A673 (cell line): ENCODE data around the gene CFAP20DC. TPM values are rescaled to one million over a fixed set of nuclear protein-coding genes. Genes with fewer than 3 reads are reported as not detected.

Experiments used
- BruUV-seq: library from RNA; stranded (reverse); fragments of 400-500 nt; replicated peaks from 2 replicates; lab custom pipeline; 2021; lab: Mats Ljungman, UMichigan
- CTCF ChIA-PET: fragments of 300-600 bp; sonication (Branson Sonifier 250); formaldehyde crosslinking; loops from one replicate; lab custom pipeline; 2022; ENCODE audit warnings: antibody characterized with exemption; lab: Charles Lee
- POLR2A ChIA-PET: fragments of 300-600 bp; sonication (Branson Sonifier 250); formaldehyde crosslinking; loops from one replicate; lab custom pipeline; 2022; ENCODE audit warnings: antibody characterized with exemption; ENCODE audit not compliant: low non-redundant PET; lab: Charles Lee
- DNase-seq: peaks from one replicate; pipeline ENCODE4 v3.0.0-alpha.2; 2015; ENCODE audit warnings: low spot score
- H3K27ac ChIP-seq: fragments of 200-600 bp; sonication (generic); 2 replicates; pipeline ENCODE4 v1.5.1; 2016; ENCODE audit warnings: mixed run types, low read depth, mild to moderate bottlenecking, mixed read lengths, antibody characterized with exemption, low read length; ENCODE audit not compliant: poor library complexity, severe bottlenecking
- H3K27me3 ChIP-seq: fragments of 200-600 bp; sonication (generic); replicated peaks from 2 replicates; pipeline ENCODE4 v1.6.1; 2017; ENCODE audit warnings: mixed run types, low read depth, mild to moderate bottlenecking, mixed read lengths, antibody characterized with exemption, low read length; ENCODE audit not compliant: insufficient read depth, poor library complexity
- H3K36me3 ChIP-seq: fragments of 200-600 bp; sonication (generic); 2 replicates; pipeline ENCODE4 v1.6.1; 2016; ENCODE audit warnings: mixed run types, mild to moderate bottlenecking, mixed read lengths, antibody characterized with exemption, low read length; ENCODE audit not compliant: insufficient read depth, poor library complexity, severe bottlenecking
- H3K4me1 ChIP-seq: fragments of 200-600 bp; sonication (generic); 2 replicates; pipeline ENCODE4 v1.6.1; 2017; ENCODE audit warnings: mixed run types, mild to moderate bottlenecking, mixed read lengths, antibody characterized with exemption, low read length; ENCODE audit not compliant: insufficient read depth, poor library complexity, severe bottlenecking
- H3K4me3 ChIP-seq: fragments of 200-600 bp; sonication (generic); 2 replicates; pipeline ENCODE4 v1.5.1; 2016; ENCODE audit warnings: low read depth, mixed run types, mild to moderate bottlenecking, mixed read lengths, low read length; ENCODE audit not compliant: poor library complexity, severe bottlenecking
- H3K9me3 ChIP-seq: fragments of 200-600 bp; sonication (generic); 2 replicates; pipeline ENCODE4 v1.6.1; 2016; ENCODE audit warnings: mixed run types, low read depth, mild to moderate bottlenecking, mixed read lengths, antibody characterized with exemption, low read length; ENCODE audit not compliant: poor library complexity, severe bottlenecking
- EZH2 ChIP-seq: fragments of 200-600 bp; sonication (generic); IDR thresholded peaks from 2 replicates; pipeline ENCODE4 v1.6.1; 2017; ENCODE audit warnings: borderline replicate concordance, low read depth, mild to moderate bottlenecking, mixed read lengths, antibody characterized with exemption, low read length; ENCODE audit not compliant: poor library complexity, severe bottlenecking
- intact Hi-C: fragments of 100-400 bp; cut with micrococcal nuclease; formaldehyde crosslinking; loops from one replicate; pipeline ENCODE4 v1.10.0; 2022; ENCODE audit not compliant: unreplicated experiment
- total RNA-seq: library from RNA; stranded (reverse); gene quantifications from 2 replicates; pipeline ENCODE4 v1.2.3, GENCODE V29; 2021
- TF ChIP-seq, protein P1 (sequence below): fragments of 300-800, 200-600 bp; sonication (generic); conservative IDR thresholded peaks from 2 replicates; pipeline ENCODE4 v1.5.1; 2017; ENCODE audit warnings: low read depth, mild to moderate bottlenecking, antibody characterized with exemption, low read length, moderate library complexity, mixed read lengths

Gene CFAP20DC
- total RNA-seq, 1 experiment from 2014 or later = 1.3 TPM

DNA sequence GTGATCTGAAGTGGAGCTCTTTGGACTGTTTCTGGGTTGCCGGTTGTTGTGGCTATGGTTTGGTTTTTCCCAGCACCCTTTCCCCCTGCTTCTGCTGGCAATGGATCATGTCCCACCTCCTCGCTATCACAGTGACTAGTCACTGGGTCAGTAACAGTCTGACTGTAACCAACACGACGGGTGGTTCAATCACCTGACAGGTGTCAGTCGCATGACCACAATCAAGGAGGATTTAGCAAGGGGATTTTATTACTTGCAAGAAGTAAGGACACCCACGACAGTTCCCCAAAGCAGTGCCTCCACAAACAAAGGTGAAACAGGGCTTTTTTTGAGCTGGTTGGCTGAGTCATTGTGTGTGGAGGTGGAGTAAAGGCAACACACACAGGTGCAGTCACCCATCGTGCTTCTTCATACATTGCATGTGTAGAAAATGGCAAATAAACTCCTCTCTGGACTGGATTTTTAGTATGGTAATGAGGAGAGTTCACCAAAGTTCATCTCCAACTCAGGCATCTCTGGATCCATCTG is 324.4 kb downstream of the CFAP20DC start:
- Histone ChIP-seq H3K27me3 (no peaks in the 10 kb centered on the region), H3K9me3 (no peaks in the 10 kb centered on the region), H3K4me1 (no peaks in the 10 kb centered on the region), H3K4me3 (no peak overlapping the region), H3K36me3 (no peaks in the 10 kb centered on the region), H3K27ac (no peak overlapping the region)
- no TSS peak for BruUV-seq
- no peak for DNase-seq
- ChIA-PET CTCF (no interaction called here), POLR2A (no interaction called here)
- intact Hi-C loops = no loop called here
- TF ChIP-seq EZH2 = no peak
- TF ChIP-seq, protein P1, sequence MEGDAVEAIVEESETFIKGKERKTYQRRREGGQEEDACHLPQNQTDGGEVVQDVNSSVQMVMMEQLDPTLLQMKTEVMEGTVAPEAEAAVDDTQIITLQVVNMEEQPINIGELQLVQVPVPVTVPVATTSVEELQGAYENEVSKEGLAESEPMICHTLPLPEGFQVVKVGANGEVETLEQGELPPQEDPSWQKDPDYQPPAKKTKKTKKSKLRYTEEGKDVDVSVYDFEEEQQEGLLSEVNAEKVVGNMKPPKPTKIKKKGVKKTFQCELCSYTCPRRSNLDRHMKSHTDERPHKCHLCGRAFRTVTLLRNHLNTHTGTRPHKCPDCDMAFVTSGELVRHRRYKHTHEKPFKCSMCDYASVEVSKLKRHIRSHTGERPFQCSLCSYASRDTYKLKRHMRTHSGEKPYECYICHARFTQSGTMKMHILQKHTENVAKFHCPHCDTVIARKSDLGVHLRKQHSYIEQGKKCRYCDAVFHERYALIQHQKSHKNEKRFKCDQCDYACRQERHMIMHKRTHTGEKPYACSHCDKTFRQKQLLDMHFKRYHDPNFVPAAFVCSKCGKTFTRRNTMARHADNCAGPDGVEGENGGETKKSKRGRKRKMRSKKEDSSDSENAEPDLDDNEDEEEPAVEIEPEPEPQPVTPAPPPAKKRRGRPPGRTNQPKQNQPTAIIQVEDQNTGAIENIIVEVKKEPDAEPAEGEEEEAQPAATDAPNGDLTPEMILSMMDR = no peak

DNA sequence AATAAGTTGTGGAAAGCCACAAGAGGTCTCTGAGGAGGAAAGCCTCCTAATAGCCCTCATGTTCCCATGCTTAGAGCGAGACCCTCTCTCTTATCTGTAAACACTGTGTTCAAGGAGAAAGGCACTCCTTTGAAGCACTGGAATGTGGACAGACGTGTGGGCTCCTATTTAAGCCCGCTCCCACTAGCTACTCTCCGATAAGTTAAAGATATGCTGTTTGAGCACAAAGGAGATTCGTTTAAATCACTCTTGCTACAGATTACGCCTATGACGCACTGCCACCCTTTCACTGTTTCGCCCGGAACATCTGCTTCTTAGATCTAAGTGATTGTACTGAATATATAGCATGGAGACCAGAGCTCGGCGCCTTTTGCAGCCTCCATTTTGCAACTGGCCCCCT is 325.5 kb downstream of the CFAP20DC start:
- Histone ChIP-seq H3K36me3 (no peaks in the 10 kb centered on the region), H3K27ac (no peak overlapping the region), H3K9me3 (no peaks in the 10 kb centered on the region), H3K4me3 (no peak overlapping the region), H3K27me3 (no peaks in the 10 kb centered on the region), H3K4me1 (no peaks in the 10 kb centered on the region)
- ChIA-PET POLR2A (no interaction called here), CTCF (no interaction called here)
- BruUV-seq = no TSS peak
- no peak for DNase-seq
- intact Hi-C loops = no loop called here
- no peak for TF ChIP-seq EZH2

DNA sequence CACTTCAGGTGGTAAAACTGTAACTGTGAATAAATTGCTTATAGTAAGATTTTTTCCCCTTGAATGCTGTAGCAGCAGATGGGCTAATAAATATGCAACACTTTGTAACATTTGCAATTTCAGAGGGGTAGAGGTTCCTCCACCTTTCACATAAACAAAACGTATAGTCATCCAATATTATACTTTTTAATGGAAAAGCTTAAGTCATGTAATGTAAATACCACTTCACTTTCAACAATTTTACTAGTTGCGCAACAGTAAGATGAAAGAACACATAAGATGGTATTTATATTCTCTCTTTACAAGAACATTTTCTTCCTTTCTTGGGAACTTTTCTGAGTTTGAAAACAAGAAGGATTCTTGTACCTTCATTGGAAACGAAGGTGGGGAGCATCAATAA is 326.7 kb downstream of the CFAP20DC start:
- POLR2A ChIA-PET = no interaction called here
- Histone ChIP-seq H3K4me1 (no peaks in the 10 kb centered on the region), H3K36me3 (no peaks in the 10 kb centered on the region), H3K9me3 (no peaks in the 10 kb centered on the region), H3K27ac (no peak overlapping the region), H3K4me3 (no peak overlapping the region), H3K27me3 (no peaks in the 10 kb centered on the region)
- no peak for DNase-seq
- intact Hi-C loops = no loop called here
- TF ChIP-seq, protein P1 = no peak
- TF ChIP-seq EZH2 = no peak
- CTCF ChIA-PET = no interaction called here
- no TSS peak for BruUV-seq

DNA sequence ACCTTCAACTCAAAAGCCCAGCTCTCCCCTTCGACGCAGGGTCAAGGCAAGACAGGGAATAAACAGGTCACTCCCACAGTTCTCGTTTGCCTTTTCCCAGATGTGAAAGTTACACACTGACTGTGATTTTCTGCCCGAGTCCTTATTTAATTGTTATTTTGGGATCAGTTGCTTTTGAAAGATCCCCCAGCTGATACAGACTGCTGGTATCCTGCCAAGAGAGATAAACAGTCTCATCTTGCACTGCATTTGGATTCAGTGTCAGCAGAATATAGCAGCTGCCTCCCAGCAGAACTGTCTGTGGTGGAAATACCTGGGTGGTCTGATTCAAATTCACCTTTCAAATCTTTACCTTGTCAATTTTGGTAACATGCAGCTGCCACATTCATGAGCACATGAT is 327.3 kb downstream of the CFAP20DC start:
- H3K9me3 ChIP-seq = no peaks in the 10 kb centered on the region
- intact Hi-C loops = no loop called here
- H3K27ac ChIP-seq = no peak overlapping the region
- H3K4me3 ChIP-seq = no peak overlapping the region
- no TSS peak for BruUV-seq
- H3K36me3 ChIP-seq = no peaks in the 10 kb centered on the region
- H3K4me1 ChIP-seq = no peaks in the 10 kb centered on the region
- POLR2A ChIA-PET = no interaction called here
- CTCF ChIA-PET = no interaction called here
- no peak for DNase-seq
- TF ChIP-seq, protein P1 = no peak
- TF ChIP-seq EZH2 = no peak
- no peaks in the 10 kb centered on the region for H3K27me3 ChIP-seq
